Heart left ventricle (tissue), 13 donors: ENCODE results near the gene FBXO17.

Experiments used
- CTCF ChIP-seq, 12 donors: fragments of 200-600 bp; sonication (generic) in 4 of 12; IDR thresholded peaks; one replicate each; pipeline versions ENCODE4 v1.5.0 to v1.8.0; 2018 to 2022; ENCODE audit warnings: antibody characterized with exemption in 12 of 12, mild to moderate bottlenecking in 5 of 12
- POLR2A ChIP-seq, 2 donors: fragments of 450-650 bp; IDR thresholded peaks; one replicate each; pipeline ENCODE4 v1.6.1; 2017; ENCODE audit warnings: antibody characterized with exemption in 2 of 2, mild to moderate bottlenecking in 2 of 2, moderate library complexity in 2 of 2
- donor health status: ischemic (EF 13 %, LVEDD 7.1; RV severe dilation, severe dysfunction).
- donor health status: DM: no; HTN: yes; CAD: no.
- donor health status: DM: no; HTN: no; CAD: no.
- donor health status: ischemic (EF 25% LVEDD 6.9; RV normal size, moderate dysfunction).
- donor health status: ischemic (EF 25% LVEDD 5.7; RV mildly dilated, moderate dysfunction).
- donor health status: ischemic (EF 35%, LVEDD 5.7; RV mildly dilated, moderate dysfunction).
- donor health status: nonischemic (EF 11% LVEDD 7.7; RV severe dilation, severe dysfunction).
- donor health status: DM: yes; HTN: yes; CAD: no.
- donor health status: PGD.
- donor health status: ischemic (EF 29% LVEDD 5.4; RV normal size, mild dysfunction).
- donor health status: nonischemic (EF 23%, LVEDD 6.1; RV moderate dilation, normal function).

- TF ChIP-seq CTCF (IDR thresholded peaks at IDR 0.05) (no peak), POLR2A (IDR thresholded peaks at IDR 0.05) (no peak)
Measured at GRCh38 chr19:39001041-39001440, 25.5 kb upstream of the FBXO17 start.
